DMS53 treated with DMSO at 0.1 percent for 48 hours (cell line): ENCODE measurements around the gene TRIM52.

Experiments used
- DNase-seq: peaks from one replicate; lab custom pipeline; 2025; ENCODE audit not compliant: unreplicated experiment; lab: John Stamatoyannopoulos, UW

TRIM52 gene

DNA sequence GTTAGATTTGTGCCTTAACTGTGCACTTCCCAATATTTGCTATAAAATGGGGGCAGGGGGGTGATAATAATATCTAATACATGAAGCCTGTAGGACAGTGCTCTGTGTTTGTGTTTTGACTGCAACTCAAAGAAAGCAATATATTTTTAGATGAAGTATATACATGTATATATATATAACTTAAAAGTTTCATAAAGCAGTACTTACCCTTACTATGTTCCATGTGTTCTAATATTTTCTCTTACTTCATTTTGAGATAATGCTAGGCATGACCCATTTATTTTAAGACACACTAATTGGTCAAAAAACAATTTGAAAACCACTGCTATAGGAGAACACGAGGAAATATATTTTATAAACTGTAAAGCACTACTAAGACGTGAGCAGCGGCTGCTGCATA, 2.4 kb downstream of the TRIM52 start:
- no peak for DNase-seq

DNA sequence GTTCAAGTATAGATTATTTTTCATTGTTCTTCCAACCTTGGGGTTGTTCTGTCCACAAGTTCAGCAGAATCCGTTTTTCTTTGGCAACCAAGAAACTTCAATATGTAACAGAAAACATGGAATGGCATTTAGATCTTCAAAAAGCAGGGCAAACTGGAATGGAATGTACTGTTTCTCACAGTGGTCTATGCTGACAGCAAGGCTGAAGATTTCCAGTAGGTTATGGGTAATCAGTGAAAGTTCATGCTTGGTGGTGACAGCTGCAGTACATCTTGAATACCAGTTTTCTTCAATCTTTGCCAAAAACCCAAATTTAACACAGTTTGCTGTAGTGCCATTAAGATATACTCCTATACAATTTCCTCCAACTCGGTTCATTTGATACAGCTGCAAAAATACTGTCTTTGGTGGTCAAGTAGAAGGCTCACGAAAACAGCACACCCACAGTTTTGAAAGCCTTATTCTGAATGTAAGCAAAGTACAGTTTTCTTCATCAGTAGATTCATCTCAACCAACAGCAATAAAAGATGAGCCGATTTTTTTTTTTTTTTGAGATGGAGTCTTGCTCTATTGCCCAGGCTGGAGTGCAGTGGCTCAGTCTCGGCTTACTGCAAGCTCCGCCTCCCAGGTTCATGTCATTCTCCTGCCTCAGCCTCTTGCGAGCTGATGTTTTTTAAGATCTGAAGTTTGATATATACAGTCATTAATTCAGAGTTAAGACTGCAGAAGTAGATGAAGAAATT, 4.9 kb downstream of the TRIM52 start:
- no peak for DNase-seq

DNA sequence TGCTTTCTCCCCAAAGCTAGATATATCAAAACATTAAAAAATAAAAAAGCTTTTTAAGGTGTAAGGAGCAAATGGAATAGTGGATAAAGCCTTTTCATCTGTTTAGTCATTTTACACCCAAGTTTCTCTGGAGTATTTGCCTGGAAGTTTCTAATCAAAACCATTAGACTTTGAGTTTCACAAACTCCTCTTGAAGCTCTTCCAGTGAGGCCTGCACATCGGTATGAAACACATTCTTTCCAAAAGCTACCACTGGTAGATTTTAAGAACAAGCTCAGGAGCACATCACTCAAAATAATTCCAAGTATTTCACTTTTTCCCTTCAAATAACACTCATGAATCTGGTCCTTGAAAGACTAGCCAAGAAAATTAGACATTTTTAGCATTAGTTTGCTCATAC, 5.7 kb downstream of the TRIM52 start:
- no peak for DNase-seq

DNA sequence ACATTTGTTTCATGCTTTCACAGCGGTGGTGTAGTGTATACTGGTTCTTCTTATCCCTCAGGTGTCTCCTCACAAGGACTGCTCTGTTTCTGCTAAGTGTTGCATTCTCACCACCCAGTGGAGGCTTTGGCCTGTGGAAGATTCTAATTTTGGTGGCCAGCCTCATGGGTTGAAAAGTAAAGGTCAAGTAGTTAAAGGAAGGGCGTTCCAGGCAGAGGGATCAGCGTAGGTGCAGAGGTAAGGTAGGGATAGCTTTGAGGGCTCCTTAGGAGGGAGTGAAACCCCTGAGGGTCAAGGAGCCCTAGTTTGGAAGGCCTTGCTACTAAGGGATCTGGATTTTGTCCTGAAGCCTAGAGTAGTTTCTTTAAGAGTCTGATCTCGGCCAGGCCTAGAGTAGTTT, 12.7 kb downstream of the TRIM52 start:
- no peak for DNase-seq

DNA sequence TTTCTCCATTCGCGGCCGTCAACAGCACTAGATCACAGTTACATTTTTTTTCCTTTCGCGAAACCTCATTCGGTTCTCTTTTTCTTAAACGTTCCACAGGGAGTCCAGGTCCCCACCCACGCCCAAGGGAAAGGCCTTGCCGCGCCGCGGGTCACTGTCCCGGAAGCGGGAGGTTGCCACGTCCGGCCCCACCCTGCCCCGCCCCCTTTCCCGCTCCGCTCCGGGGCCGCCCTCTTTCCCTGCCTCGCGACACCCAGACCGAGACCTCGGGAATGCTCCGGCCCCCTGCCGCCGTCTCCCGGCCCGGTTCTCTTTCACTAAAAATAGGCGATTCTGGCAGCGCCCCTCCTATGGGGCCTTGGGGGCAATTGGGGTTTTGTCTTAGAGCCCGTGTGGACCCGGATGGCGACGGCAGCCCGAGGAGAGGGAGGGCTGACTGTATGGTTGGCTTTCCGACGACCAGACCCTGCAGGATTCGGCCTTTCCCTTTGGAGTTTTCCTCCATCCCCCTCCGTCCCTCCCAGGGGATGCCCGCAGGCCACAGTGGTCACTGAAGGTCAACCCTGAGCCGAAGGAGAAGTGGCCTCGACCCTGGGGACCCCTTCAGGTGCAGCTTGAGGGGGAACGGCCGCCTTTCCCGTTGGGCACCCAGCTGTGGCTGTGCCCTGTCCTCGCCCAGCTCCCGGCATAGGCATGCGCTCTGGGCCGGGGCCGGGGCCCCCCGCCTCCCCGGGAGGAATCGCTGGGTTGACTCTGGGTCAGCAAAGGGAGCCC, 14.5 kb downstream of the TRIM52 start:
- DNase-seq: no peak

DNA sequence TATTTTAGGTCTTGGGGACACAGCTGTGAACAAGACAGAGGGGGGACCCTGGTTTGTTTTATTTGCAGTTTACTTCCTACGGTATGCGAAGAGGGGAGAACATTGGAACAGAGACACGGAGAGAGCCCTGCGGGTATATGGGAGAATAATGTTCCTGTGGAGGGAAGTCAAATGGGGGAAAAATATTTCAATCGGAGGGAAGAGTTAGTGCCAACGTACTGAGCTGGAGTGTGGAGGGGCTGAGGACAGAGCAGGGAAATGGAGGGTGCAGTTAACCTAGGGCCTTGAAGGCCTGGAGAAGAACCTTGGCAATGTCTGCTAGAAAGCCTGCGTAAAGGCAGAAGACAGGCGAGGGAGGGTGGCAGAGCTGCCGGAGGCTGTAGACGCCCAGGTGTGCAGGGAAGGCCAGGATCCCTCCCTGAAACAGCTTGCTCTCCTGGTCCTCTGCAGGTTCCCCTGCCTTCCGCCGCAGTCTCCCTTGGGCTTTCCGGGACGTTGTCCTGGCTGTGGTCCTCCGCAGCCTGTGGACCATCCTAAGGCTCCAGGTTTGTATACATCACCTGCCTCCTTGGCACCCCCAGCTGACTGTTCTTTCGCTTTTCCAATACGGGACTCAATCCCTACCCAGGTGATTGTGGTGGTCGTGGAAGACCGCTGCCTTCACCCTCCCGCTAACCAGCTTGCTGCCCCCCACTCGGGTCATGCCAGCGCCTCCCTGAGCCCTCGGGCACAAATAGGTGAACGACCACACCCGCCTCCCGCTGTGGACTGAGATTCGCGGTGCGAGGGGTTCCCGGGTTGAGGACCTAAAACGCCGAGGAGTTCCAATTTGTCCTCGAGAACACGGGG, 15.3 kb downstream of the TRIM52 start:
- no peak for DNase-seq

DNA sequence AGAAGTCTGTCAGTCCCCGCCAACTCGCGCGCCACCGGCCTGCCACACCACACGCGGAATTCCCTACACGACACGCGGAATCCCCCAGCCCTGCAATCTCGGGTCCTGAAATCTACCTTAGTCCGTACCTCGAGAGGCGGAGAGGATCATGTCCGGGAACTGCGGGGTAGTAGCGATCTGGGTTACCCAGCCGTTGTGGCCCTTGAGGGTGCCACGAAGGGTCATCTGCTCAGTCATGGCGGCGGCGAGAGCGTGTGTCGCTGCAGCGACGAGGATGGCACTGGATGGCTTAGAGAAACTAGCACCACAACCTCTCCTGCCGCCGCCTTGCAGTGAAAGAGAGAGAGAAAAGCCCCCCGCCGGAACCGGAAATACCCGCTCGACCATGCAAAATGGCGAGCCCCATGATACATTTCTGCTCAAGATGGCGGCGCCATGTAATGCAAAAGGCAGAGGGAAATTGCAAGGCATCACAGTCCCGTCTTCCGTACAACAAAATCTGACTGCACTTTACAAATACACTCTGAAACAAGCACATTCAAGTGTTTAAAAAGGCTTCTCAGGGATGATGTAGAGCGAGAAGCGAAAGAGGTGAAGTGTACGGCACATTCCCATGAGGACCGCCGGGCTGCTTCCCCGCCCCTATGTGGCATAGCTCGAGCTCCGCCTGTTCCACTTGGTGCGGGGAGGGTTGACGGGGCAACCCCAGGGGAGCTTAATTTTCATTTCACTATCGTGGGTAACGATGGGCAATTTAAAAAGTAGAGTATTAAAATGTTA, 17.2 kb downstream of the TRIM52 start, which contains the start of gene RACK1:
Gene RACK1 (minus strand): TSS at position 343 of the 780 bp plus-strand sequence. CDS start 106 bp downstream, at position 237.
- DNase-seq: no peak

DNA sequence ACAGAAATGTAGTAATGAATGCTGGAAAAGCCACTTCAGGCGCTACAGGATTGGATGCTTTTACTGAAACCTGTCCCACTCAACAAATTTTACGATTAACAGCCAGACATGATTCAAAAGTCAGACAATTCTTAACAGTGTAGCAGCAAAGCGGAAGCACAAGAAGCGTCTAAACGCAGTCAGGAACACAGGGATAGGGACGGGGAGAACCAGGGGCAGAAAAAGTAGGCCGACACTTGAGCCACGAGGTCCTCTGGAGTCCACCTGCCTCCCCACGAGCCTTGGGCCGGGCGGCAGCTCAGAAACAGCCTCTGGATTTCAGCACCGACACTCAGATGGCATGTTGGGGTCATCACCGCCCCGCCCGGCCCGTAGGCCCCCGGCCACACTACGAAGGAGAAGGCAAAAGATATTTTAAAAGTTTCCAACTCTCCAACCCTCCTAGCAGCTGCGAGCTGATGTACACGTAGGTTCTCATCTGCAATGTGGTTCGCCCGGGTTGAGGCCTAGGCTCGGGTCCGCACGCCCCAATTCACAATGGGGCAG, 17.9 kb downstream of the TRIM52 start:
- no peak for DNase-seq

DNA sequence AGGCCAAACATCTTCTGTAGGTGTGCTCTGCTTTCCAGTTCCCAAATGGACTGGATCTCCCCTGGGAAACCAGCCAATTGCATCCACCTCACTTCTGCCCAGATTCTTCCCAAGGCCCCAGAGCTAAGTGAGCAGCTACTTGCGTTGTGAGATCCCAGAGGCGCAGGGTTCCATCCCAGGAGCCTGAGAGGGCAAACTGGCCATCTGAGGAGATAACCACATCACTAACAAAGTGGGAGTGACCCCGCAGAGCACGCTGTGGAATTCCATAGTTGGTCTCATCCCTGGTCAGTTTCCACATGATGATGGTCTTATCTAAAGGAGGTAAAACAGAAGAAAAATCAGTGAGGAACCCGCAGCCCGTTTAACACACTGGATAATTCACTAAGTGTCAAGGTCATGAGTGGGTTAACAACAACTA, 18.9 kb downstream of the TRIM52 start:
- no peak for DNase-seq

DNA sequence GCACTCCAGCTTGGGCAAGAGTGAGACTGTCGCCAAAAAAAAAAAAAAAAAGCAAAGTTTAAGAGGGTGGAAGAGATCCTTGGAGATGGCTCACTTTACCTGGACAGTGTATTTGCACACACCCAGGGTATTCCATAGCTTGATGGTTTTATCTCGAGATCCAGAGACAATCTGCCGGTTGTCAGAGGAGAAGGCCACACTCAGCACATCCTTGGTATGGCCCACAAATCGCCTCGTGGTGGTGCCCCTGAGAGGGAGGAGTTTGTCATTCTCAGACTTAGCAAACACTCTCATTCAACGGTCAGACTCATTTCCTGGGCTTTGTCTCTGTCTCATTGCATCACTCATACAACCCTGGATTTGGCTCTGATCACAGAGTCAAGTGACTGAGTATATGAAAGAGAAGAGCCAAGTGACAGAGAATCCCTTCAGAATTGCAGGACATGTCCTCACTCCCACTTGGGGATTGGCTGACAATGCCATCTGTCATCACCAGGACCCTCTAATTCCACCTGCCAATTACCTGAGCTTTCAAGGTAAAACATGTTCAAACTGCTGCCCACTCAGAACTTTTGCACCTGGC, 19.5 kb downstream of the TRIM52 start:
- no peak for DNase-seq

DNA sequence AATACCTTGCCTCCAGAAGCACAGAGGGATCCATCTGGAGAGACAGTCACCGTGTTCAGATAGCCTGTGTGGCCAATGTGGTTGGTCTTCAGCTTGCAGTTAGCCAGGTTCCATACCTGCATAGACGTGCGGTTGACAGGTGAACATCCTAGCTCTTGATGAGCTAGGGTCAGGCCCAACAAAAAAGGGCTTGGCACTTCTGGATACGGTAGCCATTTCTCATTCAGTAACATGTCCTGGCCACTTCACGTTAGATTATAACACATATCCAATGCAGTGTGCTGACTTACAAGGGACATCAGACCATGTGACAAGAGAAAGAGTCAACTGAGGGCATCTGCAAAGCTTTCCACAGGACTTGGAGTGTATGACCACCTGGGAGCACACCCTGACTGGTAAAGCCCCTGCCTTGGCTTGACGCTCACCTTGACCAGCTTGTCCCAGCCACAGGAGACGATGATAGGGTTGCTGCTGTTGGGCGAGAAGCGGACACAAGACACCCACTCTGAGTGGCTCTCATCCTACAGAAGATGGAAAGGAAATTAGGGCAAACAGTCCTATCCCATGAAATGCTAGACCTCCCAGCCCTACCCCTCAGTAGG, 21.8 kb downstream of the TRIM52 start:
- DNase-seq: no peak

DNA sequence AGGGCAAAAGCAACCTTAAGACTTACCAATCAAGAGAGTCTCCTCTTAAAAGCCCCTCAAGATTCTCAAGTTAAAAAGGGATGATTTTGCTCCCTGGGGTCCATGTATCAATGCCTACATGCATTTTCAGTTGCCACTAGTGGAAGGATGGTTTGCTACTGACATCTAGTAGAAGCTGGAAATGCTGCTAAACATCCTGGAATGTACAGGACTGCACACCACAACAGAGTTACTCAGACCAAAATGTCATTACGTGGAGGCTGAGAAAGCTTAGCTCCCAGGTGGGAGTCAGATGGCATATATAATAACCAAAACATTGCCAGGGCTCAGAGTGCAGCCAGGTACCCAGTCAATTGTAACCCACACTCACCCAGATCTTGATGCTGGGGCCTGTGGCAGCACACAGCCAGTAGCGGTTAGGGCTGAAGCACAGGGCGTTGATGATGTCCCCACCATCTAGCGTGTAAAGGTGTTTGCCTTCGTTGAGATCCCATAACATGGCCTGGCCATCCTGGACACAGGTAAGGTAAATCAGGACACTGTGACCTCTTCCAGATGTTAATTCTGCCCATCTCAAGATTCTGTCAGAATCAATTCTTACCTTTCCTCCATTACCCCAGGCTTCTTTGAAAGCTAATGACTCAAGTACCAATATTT, 23.1 kb downstream of the TRIM52 start:
- no peak for DNase-seq

DNA sequence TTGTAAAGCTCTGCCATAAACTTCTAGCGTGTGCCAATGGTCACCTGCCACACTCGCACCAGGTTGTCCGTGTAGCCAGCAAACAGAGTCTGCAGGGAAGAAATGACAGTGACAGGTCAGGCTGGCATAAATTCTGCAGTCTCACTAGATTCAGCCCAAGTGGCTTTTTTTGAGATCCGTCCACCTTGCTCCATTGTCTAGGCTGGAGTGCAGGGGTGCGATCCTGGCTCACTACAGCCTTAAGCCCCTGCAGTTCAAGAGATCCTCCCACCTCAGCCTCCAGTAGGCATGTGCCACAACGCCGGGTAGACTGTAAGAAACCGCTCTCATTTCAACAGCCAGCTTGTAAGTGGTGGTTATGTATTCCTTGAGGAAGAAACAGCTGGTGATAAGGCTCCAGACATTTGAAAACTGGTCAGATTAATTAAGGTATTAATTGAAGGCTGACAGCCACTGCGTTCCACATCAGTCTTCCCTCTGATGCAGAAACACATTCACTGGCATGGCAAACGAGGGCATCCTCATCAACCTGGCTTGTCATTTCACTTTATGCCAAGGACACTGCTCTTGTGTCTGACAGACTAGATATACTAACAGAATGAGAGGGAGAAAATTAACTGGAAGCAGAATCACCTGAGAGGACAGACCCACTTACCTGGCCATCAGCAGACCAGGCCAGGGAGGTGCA, 23.8 kb downstream of the TRIM52 start:
- DNase-seq: no peak

DNA sequence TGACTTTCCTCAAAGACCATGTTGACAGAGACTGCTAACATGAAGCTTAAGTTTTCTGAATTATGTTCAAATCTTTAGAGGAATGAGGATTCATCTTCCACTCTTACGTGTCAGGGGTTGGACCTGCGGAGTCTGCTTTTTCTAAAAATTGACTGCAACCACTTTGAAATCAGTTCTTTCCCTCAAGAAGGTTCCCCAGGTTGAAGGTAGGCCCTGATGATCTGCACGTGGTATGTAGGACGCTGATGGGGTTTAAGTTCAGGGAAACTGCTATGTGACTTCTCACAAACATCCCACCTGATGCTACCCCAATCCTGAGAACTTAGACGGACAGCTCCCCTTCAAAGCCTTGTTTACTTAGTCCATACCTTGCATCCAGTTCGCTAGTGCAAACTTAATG, 24.5 kb downstream of the TRIM52 start:
- no peak for DNase-seq

DNA sequence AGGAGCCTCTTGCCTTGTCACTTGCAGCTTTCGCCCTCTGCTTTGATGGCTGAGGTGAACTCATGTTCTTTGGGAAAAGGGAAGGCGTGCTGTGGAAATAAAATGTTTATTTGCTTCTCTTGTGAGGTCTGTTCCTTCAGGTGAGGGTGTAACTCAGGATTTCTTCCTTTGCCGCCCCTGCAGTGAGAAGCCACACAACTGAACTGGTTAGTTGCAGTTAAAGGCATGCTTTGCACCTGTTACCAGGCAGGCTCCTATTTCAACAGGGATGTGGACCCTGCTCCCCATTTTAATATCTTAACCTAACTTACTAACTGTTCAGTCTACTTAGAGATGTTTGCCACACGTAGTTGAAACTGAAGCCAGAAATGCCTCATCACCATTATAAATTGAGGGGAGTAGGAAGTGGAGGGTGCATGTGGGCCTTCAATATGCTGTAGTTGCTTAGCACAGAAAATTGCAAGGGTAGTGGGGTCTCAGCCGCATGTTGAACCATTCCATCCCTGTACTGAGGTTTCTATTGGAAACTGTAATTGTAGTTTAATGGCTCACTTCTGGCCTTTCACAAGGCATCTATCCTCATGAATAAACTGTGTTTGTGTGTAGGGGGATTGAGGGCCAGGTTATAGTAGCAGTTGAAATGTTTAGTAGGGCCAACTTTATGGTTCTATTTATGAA, 25.1 kb downstream of the TRIM52 start:
- no peak for DNase-seq

DNA sequence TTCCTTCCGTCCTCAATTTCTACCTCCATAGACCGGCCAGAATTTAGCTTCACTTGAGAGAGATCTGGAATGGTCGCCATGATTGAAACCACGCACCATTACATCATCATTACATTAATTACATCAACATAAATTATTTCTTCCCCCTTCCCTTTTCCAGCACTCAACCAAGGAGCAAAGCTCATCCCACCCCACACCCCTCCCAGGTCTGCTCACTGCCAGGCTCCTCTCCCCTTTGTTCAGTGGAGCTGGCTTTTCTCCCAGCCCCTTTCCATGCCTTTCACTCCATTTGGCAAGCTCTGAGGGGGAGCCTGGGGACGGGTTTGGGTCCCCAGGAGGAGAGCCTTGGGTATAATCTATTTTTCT, 25.6 kb downstream of the TRIM52 start:
- DNase-seq: no peak

DNA sequence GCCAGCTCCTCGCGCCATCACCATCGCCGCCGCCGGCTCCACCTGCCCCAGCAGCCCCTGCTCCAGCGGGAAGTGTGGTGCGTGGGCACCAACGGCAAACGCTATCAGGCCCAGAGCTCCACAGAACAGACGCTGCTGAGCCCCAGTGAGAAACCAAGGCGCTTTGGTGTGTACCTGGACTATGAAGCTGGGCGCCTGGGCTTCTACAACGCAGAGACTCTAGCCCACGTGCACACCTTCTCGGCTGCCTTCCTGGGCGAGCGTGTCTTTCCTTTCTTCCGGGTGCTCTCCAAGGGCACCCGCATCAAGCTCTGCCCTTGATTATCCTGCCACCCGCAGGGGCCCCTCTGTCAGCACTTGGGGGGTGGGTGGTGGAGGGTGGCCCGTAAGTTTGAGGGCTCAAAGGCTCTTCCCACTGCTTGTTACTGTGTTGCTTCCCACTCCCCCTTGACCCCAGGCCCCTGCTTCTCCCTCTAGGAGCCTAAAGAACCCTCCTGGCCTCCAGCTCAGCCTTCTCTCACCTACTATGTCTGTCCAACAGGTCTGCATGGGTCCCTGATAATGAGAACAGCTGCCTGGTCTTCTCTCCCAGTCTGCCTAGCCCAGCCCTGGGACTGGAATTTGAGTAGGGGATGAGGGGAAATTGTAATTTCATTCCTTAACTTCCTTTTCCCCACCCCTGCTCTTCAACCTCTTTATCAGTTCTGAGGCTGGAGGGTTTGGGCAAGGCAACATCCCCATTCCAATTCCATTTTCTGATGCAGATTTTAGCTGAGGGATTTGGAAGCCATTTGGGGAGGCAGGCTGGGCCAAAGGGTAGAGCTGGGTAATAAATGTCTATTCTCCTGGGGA, 26.3 kb downstream of the TRIM52 start:
- DNase-seq: no peak
